HTERT RPE-1 (cell line): ENCODE data around the gene MTFMT.
"Not testable (repeated sequence)": the region's sequence is repeated elsewhere in the genome, so short reads cannot be mapped to it uniquely, and the experiment has no call there.

Experiments used
- in situ Hi-C: fragments of 300-500 bp; cut with MboI; formaldehyde crosslinking; loops from 4 replicates; pipeline ENCODE4 v1.14.3; 2020; ENCODE audit warnings: low sequenced_read_pairs

MTFMT gene

GRCh38 chr15:65060641-65061397 lies 31.4 kb upstream of the MTFMT start:
- in situ Hi-C loops, result no loop called here

GRCh38 chr15:65059931-65060596 lies 30.6 kb upstream of the MTFMT start:
- in situ Hi-C loops, result no loop called here

GRCh38 chr15:65059369-65059750 lies 29.9 kb upstream of the MTFMT start:
- in situ Hi-C loops, result no loop called here

DNA sequence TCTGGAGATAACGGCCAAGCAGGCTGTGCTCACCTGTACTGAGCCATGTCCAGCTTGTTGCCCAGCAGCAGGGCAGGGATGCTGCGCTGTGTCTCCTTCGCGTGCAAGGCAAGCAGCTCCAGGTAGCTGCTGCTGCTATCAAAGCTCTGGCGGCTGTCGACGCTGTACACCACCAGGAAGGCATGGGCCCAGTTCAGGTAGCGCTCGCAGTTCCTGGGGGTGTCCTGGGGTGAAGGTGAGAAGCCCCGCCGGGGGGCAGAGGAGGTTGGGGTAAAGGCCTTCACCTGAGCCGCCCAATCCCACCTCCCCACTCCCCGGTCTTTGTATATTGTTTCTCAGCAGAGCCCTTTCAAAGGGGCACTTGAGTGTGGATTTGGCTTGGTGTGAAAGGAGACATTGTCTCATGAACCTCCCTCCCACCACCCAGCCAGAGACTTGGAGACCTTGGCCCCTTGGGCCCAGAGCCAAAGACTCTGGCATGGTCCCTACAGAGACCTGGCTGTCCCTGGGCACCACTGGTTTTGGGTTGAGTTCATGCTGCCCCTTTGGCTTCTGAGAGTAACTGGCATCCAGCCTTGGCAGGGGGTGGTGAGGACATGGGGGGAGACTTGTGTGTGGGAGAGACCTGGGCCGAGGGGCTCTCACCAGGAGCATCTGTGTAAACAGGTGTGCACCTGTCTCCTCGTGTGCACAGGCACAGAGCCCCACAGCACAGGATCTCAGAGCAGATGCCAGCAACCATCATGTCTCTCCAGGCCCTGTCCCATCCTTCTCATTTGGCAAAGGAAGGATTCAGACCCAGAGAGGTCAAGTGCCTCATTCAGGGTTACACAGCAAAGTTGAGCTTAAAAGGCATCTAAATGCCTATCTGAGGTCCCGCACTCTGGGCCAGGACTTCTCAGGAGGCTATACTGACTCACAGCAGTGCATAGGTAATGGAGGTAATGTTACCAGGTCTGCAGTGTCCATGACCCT lies 29.2 kb upstream of the MTFMT start:
- in situ Hi-C loops, result no loop called here

DNA sequence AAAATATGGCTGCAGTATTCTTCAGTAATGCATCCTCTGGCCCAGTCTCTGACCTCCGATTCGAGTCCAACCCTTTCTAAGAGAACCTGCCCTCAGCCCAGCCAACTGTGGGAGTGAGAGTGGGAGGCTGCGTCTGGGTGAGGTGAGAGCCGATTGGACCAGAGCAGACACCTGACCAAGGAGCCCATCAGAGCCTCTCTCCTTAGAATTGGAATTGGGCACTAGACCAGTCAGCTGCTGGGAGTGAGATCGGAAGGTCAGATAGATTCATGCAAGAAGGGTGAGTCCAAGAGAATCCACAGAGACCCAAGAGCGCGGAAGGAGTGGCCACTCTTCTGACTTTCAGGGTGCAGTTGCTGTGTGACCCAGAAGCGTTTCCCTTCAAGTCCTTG lies 28.1 kb upstream of the MTFMT start:
- in situ Hi-C loops, result no loop called here

- in situ Hi-C loops, result no loop called here
Observed at GRCh38 chr15:65056868-65057548, 27.6 kb upstream of the MTFMT start.

DNA sequence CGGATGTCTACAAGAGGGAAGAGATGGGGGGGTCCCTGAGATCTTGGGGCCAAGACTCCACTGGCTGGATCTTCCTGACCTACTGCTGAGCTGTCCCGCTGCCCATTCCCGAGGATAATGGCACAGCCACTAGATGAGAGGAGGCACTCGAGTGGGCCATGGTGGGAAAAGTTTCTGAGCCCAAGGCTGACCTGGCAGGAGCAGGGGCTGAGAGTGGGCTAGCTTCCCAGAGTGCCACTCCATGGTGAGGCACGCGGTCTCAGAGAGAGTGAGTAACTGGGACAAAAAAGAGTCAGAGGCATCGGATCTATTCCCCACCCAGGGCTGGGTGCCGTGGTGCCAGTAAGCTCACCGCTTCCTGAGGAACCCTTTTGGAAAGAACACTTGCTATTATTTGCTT lies 26.7 kb upstream of the MTFMT start:
- in situ Hi-C loops, result no loop called here

DNA sequence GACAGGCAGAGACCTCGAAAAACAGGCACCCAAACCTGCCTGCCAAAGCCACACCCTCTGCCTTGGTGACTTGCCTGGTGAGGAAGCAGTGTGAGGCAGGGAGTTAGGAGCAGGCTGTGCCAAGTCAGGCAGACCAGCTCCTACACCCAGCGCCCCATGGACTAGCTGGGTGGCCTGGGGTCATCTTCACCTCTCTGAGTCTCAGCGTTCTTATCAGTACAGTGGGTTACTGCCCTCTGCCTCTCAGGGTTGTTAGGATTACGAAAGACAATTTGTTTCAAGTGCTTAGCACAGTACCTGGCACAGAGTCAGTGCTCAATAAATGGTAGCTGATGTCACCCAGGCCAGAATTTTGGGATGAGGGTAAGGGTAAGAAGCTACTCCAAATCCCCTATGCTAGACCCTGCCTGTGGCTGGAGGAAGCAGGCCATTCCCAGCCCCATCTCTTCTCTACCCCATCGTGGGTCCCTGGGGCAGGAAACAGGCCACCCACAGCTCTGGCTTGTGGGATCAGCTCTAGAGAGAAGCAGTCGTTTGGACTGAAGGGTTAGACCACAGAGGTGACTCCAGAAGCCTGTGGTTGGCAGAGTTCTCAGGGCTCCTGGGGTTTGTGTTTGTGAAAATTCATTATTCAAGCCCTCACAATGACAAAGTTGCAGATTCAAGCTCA lies 25.9 kb upstream of the MTFMT start:
- in situ Hi-C loops, result no loop called here

DNA sequence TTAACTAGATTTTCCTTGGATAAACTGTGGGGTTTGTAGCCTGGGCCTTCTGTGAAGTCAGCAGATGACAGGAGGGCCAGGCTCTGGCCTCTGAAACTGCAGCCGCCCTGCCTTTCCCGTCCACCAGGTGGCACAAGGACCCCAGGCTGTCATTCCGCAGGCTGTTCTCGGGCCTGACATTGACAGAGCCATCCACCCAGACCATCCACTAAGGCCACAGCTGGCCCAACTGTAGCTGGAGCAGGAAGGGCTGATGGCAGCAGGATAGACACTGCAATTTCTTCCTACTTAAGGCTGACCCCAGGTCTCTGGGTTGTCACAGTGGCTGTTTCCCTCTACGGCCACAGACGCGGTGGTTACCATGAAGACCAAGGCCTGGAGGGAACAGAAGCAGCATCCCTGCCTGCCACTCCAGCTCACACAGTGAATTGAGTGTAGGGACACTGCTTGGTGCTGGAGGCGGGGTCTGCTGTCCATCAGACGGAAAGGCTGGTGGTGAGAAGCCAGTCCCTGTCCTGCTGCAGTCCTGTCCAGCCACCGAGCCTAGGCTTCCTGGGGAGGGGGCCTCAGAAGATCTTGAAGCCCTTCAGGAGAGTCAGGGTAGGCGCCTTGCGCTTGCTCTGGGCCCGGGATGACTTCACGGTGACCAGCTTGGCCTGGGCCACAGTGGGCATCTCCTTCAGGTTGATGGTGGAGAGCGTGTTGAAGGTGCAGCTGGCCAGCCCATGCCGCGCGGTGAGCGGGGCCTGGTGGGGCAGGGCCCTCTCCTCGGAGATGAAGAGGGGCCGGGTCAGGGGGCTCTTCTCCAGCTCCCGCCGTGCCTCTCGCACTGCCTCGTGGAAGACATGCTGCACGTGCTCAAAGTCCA lies 25.1 kb upstream of the MTFMT start:
- in situ Hi-C loops, result no loop called here

GRCh38 chr15:65052956-65053355 lies 23.5 kb upstream of the MTFMT start:
- in situ Hi-C loops, result no loop called here

DNA sequence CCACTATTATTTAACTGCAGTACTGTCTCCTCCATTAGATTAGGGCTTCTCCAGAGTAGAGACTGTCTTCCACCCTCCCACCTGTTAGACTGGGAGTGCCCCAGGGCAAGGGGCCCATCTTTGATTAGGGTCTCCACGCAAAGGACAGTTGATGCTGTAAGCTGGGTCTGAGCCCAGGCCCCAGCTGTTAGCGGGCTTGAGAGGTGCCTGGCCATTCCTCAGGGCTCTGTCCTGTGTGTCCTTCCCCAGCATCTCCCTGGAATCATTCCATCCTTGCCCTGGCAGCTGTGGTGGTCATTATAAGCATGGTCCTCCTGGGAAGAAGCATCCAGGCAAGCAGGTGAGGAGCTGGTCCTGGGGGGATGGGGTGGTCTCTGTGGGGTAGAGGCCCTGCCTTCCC lies 21.8 kb upstream of the MTFMT start:
- in situ Hi-C loops, result no loop called here

- in situ Hi-C loops, result no loop called here
Observed at GRCh38 chr15:65050270-65050669, 20.8 kb upstream of the MTFMT start.

- in situ Hi-C loops, result no loop called here
Observed at GRCh38 chr15:65049418-65049840, 20.0 kb upstream of the MTFMT start.

DNA sequence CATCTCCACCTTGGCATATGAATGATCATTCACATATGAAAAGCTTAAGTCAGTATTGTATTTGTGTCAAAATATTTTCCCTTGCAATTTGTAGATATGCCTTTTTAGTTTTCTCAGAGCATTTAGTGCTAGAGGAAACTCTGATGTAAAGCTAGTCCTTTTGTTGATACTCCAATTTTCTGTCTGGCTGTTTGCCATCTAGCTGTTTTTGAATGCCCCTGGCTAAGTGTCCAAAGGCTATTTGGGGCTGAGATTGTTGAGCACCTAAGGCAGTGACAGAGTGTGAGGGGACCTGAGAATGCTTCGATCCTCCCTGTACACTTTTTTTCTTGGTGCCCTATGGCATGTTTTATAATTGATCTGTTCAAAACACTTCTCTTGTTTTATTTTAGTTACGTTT lies 18.8 kb upstream of the MTFMT start:
- in situ Hi-C loops, result no loop called here

DNA sequence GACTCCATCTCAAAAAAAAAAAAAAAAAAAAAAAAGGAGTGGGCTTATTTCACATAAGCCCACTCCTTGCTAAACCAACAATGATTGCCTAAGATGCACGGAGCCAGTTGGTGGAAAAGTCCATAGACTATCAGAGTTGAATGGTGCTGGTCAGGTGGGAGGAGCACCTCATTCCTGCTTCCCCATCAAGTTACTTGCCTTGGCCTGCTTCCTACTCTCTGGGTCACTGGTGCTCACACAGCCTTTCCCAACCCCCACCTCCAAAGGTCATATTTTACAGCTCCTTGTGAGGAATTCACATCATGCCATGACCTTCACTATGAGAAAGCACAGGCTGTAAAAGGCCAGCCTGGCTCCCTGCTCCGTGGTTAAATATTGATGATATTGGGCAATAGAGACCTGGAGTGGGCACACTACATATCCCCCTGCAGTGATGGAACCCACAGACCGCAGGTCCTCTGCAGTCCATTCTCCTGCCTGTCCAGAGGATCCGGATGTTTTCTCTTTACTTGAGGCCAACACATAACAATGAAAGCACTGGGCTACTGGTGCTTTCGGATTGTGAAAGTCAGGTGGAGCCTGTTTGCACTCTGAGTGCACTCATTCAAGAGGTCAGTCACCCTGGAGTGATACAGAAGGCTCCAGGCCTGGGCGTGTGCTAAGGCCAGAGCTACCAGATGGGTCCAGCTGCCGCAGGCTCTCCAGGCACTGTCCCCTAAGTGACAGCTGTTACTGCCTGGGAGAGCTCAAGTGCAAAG lies 15.5 kb upstream of the MTFMT start, which contains the start of gene SLC51B:
Gene SLC51B, plus strand, starts transcription at position 664 of the 758 bp plus-strand sequence. CDS start 4,618 bp downstream, outside the sequence.
- in situ Hi-C loops, result no loop called here

- in situ Hi-C loops, result not testable (repeated sequence)
Observed at GRCh38 chr15:65044218-65044617, 14.8 kb upstream of the MTFMT start.

- in situ Hi-C loops, result no loop called here
Observed at GRCh38 chr15:65042776-65043327, 13.4 kb upstream of the MTFMT start.

DNA sequence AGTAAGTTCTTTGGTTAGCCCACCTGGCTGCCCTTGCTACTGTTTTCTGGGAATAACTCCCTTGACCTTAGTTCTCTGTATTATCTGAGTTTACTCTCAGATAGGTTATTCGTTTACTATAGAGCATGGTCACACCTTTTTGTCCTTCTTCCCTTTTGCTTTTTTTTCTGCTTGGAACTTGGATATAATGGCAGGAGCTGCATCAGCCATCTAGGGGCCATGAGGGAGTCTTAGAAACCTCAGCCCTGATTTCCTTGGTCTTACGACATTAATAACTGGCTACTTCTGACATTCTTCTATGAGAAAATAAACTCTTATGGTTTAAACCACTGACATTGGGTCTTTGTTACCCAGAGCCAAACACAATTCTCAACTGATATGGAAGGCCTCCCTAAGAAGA lies 12.3 kb upstream of the MTFMT start:
- in situ Hi-C loops, result no loop called here
